Colonic mucosa (tissue), 4 donors: Measurements from ENCODE around the gene C2orf81. TPM values are rescaled to one million over a fixed set of nuclear protein-coding genes. Genes with fewer than 3 reads are reported as not detected.
"Not testable (repeated sequence)": the region's sequence is repeated elsewhere in the genome, so short reads cannot be mapped to it uniquely, and the experiment has no call there.

Experiments
- DNase-seq: peaks from one replicate; pipeline ENCODE4 v3.0.0-alpha.2; 2020
- H3K27ac ChIP-seq: fragments of 200-600 bp; one replicate; pipeline ENCODE4 v1.8.0; 2021
- H3K27me3 ChIP-seq: fragments of 200-600 bp; one replicate; pipeline ENCODE4 v1.8.0; 2021
- H3K36me3 ChIP-seq: fragments of 200-600 bp; one replicate; pipeline ENCODE4 v1.8.0; 2021
- H3K4me1 ChIP-seq: fragments of 200-600 bp; one replicate; pipeline ENCODE4 v1.8.0; 2021; ENCODE audit warnings: mild to moderate bottlenecking
- H3K4me3 ChIP-seq: fragments of 200-600 bp; one replicate; pipeline ENCODE4 v1.8.0; 2021
- H3K9ac ChIP-seq, 2 donors: one replicate each; pipeline ENCODE4 v1.7.0; 2013; ENCODE audit warnings: control low read depth in 2 of 2, low read depth in 2 of 2, low read length in 2 of 2
- H3K9me3 ChIP-seq: fragments of 200-600 bp; one replicate; pipeline ENCODE4 v1.8.0; 2021
- intact Hi-C: fragments of 100-400 bp; cut with DNase I; formaldehyde crosslinking; loops from one replicate; pipeline ENCODE4 v1.14.1; 2022
- total RNA-seq, 2 donors: library from RNA; stranded (reverse); fragmentation: NEBNext Ultra II Directional in 1 of 2; extraction: Animal tissue kit (Norgen Biotek cat#: 25700) in 1 of 2; gene quantifications; one replicate each; pipeline ENCODE4 v1.2.1, GENCODE V29; 2021
- TF ChIP-seq, protein P1 (sequence below): fragments of 200-600 bp; IDR thresholded peaks from one replicate; pipeline ENCODE4 v1.8.0; 2022; ENCODE audit warnings: antibody characterized with exemption, mild to moderate bottlenecking
- donor health status: healthy.
- donor health status: DM: no; HTN: no; CAD: no.
- donor health status: DM: no; HTN: no; CAD: no.

The C2orf81 gene
- total RNA-seq, 2 donors from 2014 or later = 0.62 to 1.1 TPM

DNA sequence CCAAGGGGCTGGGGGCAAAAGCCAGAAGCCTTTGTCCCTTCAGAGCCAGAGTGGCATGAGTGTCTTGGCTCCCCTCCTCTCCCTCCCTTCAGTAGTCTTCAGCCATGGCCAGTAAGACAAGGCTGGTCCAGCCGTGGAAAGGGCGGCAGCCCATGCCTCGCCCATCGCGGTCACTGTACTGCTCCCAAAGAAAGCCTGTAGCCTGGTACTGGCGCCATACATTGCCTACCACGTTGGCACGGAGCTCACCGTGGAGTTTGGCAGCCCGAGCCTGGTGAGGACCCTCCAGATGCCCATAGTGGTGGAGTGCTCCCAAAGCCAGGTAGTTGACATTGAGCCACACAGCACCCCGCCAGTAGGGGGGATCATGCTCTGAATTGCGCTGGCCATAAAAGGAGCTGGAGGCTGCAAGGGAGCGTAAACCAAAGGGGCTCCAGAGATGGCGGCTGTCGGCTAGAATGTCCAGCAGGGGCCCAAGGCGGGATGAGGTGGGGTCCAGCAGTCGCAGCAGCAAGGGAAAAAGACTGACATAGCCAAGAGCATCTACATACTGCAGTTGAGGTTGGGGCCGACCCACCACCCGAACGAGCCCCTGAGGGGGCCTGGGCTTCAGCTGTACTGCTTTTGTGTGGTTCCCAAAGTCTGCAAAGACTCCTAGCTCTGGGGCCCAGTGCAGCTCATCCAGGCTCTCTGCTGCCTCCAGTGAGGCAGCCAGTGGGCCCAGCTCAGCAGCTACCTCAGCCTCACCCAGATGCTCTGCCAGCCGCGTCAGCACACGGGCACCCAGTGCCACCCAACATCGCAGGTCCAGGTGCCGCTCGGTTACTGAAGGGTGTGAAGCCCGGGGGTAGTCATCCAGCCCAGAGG, 40.0 kb upstream of the C2orf81 start:
- intact Hi-C loops = no loop called here
- no peak for DNase-seq
- Histone ChIP-seq H3K4me3 (no peak overlapping the region), H3K27me3 (no peaks in the 10 kb centered on the region), H3K9me3 (no peaks in the 10 kb centered on the region), H3K4me1 (peaks cover 7% of the 10 kb centered on the region), H3K9ac (no peak overlapping the region), H3K27ac (no peak overlapping the region), H3K36me3 (no peaks in the 10 kb centered on the region)
- TF ChIP-seq, protein P1, sequence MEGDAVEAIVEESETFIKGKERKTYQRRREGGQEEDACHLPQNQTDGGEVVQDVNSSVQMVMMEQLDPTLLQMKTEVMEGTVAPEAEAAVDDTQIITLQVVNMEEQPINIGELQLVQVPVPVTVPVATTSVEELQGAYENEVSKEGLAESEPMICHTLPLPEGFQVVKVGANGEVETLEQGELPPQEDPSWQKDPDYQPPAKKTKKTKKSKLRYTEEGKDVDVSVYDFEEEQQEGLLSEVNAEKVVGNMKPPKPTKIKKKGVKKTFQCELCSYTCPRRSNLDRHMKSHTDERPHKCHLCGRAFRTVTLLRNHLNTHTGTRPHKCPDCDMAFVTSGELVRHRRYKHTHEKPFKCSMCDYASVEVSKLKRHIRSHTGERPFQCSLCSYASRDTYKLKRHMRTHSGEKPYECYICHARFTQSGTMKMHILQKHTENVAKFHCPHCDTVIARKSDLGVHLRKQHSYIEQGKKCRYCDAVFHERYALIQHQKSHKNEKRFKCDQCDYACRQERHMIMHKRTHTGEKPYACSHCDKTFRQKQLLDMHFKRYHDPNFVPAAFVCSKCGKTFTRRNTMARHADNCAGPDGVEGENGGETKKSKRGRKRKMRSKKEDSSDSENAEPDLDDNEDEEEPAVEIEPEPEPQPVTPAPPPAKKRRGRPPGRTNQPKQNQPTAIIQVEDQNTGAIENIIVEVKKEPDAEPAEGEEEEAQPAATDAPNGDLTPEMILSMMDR = no peak

DNA sequence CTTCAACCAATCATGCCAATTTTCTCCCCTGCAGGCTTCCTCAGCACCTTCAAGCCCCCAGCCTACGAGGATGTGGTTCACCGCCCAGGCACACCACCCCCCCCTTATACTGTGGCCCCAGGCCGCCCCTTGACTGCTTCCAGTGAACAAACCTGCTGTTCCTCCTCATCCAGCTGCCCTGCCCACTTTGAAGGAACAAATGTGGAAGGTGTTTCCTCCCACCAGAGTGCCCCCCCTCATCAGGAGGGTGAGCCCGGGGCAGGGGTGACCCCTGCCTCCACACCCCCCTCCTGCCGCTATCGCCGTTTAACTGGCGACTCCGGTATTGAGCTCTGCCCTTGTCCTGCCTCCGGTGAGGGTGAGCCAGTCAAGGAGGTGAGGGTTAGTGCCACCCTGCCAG, 38.8 kb upstream of the C2orf81 start:
- H3K9me3 ChIP-seq, intact Hi-C loops, DNase-seq, H3K27ac ChIP-seq, H3K4me3 ChIP-seq, H3K27me3 ChIP-seq, H3K36me3 ChIP-seq, H3K9ac ChIP-seq: not testable (repeated sequence)
- peaks cover 19% of the 10 kb centered on the region for H3K4me1 ChIP-seq

DNA sequence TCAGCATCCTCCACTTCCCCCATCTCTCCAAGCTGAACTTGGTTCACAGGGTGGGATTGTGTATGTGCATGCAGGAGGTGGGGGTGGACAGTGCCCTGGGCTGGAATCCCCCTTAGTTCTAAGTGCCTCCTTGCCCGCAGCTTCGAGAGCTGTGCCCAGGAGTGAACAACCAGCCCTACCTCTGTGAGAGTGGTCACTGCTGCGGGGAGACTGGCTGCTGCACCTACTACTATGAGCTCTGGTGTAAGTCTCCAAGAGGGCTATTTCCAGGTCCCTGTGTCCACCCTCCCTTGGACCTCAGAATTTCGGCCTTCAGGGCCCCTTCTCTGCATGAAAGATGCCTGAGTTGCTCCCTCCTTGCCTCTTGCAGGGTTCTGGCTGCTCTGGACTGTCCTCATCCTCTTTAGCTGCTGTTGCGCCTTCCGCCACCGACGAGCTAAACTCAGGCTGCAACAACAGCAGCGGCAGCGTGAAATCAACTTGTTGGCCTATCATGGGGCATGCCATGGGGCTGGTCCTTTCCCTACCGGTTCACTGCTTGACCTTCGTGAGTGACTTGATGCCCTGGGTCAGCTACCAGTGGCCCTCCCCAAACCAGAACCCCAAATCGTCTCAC, 38.2 kb upstream of the C2orf81 start:
- H3K9ac ChIP-seq, H3K9me3 ChIP-seq, intact Hi-C loops, H3K36me3 ChIP-seq, DNase-seq, H3K4me3 ChIP-seq, H3K27ac ChIP-seq, H3K27me3 ChIP-seq: not testable (repeated sequence)
- peaks cover 19% of the 10 kb centered on the region for H3K4me1 ChIP-seq

DNA sequence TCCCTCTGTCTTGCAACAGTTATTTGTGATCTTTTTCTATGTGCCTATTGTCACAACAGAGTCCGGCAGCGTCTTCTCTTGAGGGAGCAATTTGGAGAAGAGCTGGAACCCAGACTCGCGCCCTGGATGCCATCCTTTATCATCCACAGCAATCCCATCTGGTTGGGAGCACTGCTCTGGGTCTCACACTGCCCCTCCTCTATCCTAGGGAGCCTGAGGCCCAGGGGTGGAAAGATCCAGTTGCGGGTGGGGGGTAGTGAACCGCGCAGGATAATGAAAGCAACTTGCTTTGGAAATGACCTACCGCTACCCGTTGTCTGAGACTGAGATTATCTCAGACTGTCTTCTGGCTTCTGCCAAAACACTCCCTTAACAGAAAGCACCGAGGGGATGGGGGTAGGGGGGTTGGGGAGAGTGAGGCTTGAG, 37.5 kb upstream of the C2orf81 start:
- no peaks in the 10 kb centered on the region for H3K27me3 ChIP-seq
- no peak for DNase-seq
- H3K9me3 ChIP-seq = no peaks in the 10 kb centered on the region
- intact Hi-C loops = no loop called here
- H3K4me3 ChIP-seq = peak overlapping the region; percentile 68
- H3K9ac ChIP-seq = peak overlapping the region; percentile 77 to 94
- peak overlapping the region; percentile 100 for H3K27ac ChIP-seq
- peaks cover 17% of the 10 kb centered on the region for H3K4me1 ChIP-seq
- TF ChIP-seq, protein P1 = no peak
- H3K36me3 ChIP-seq = no peaks in the 10 kb centered on the region

DNA sequence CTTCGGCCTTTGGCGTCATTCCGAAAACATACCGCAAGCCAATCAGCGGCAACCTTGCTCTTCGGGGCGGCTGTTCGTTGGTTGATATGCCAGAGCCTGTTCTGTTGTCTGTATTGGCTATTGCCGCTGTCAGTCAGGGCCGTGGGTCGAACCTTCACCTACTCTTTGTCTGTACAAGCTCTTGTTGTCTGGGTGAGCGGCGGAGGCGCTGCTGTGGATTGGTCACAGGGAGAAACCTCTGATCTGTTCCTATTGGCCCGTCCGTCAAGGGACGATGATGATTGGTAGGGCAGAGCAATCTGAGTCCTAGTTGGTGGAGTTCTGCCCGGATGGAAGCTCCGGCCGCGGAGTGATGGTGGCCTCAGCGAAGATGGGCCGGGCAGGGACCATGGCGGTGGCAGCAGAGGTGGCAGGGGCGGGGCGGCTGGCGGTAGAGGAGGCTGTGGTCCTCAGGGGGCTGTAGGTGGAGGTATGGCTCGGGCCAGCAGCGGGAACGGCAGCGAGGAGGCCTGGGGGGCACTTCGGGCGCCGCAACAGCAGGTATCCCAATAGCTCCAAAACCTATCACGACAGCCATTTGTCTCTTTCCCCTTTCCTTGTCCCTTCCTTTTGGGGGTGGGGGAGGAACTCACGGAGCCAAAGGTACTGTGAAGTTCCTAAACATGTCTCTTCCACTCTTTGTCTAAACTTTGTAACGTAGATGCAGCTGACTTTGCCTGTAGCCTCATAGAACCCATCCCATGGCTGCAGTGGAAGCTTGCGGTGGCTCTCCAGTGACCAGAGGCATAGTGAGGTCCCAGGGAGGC, 36.9 kb upstream of the C2orf81 start, which contains the start of gene WBP1:
Gene WBP1 (plus strand): TSS at position 307 of the 806 bp plus-strand sequence. CDS start 165 bp downstream, at position 472.
- H3K4me3 ChIP-seq = peak within 1 kb of the TSS; percentile 68
- peak; percentile 100 for DNase-seq
- no peaks in the 10 kb centered on the region for H3K36me3 ChIP-seq
- TF ChIP-seq, protein P1 = no peak
- H3K9ac ChIP-seq = peak within 1 kb of the TSS; percentile 94 to 98
- H3K27ac ChIP-seq = peak within 1 kb of the TSS; percentile 100
- no peaks in the 10 kb centered on the region for H3K9me3 ChIP-seq
- H3K4me1 ChIP-seq = peaks cover 15% of the 10 kb centered on the region
- intact Hi-C loops = no loop called here
- H3K27me3 ChIP-seq = no peaks in the 10 kb centered on the region

DNA sequence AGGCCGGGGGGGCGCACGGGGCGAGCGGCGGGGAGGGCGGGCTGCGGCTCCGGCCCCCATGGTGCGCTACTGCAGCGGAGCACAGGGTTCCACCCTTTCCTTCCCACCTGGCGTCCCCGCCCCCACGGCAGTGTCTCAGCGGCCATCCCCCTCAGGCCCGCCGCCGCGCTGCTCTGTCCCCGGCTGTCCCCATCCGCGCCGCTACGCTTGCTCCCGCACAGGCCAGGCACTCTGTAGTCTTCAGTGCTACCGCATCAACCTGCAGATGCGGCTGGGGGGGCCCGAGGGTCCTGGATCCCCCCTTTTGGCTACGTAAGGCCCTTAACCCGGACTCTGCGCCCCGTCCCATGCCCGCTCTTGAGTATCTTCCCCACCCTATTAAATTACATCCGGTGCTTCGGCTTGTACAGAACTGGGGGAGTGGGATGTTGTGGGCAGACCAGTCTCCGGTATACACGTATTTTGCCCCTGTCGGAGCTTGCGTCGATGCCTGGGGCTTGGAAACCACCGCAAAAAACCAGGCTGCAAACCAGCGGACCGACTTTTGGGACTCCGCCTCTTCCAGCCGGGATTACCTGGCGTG, 36.2 kb upstream of the C2orf81 start:
- intact Hi-C loops = no loop called here
- H3K27ac ChIP-seq = peak overlapping the region; percentile 100
- peak overlapping the region; percentile 68 for H3K4me3 ChIP-seq
- H3K9me3 ChIP-seq = no peaks in the 10 kb centered on the region
- TF ChIP-seq, protein P1 = no peak
- peak overlapping the region; percentile 94 to 98 for H3K9ac ChIP-seq
- H3K36me3 ChIP-seq = no peaks in the 10 kb centered on the region
- DNase-seq = peak; percentile 83
- H3K4me1 ChIP-seq = peaks cover 15% of the 10 kb centered on the region
- H3K27me3 ChIP-seq = no peaks in the 10 kb centered on the region
